Brain microvascular endothelial cell (primary cell): Measurements from ENCODE around the gene NYAP2.

ENCODE experiments used
- DNase-seq: peaks from one replicate; pipeline ENCODE4 v3.0.0-alpha.2; 2020
- H3K27ac ChIP-seq: fragments of 250-450 bp; sonication (Bioruptor Pico); 2 replicates; pipeline ENCODE4 v1.5.1; 2020; ENCODE audit warnings: mild to moderate bottlenecking, moderate library complexity
- H3K27me3 ChIP-seq: fragments of 250-450 bp; sonication (Bioruptor Pico); replicated peaks from 2 replicates; pipeline ENCODE4 v1.5.1; 2020; ENCODE audit warnings: mild to moderate bottlenecking
- H3K36me3 ChIP-seq: fragments of 250-450 bp; sonication (Bioruptor Pico); replicated peaks from 2 replicates; pipeline ENCODE4 v1.5.1; 2020; ENCODE audit warnings: mild to moderate bottlenecking
- H3K4me3 ChIP-seq: 2 replicates; pipeline ENCODE4 v1.5.1; 2011; ENCODE audit warnings: low read depth, mild to moderate bottlenecking, control low read depth, low read length, moderate library complexity
- in situ Hi-C: cut with HindIII; loops from 2 replicates; pipeline ENCODE4 v1.10.0; 2017; ENCODE audit warnings: low sequenced_read_pairs, low pct_ligation_motif_present
- TF ChIP-seq, protein P1 (sequence below): IDR thresholded peaks from 2 replicates; pipeline ENCODE4 v1.5.1; 2011; ENCODE audit warnings: low read depth, mild to moderate bottlenecking, moderate library complexity, low read length, control low read depth, inconsistent platforms; ENCODE audit errors: missing control alignments

The NYAP2 gene

DNA sequence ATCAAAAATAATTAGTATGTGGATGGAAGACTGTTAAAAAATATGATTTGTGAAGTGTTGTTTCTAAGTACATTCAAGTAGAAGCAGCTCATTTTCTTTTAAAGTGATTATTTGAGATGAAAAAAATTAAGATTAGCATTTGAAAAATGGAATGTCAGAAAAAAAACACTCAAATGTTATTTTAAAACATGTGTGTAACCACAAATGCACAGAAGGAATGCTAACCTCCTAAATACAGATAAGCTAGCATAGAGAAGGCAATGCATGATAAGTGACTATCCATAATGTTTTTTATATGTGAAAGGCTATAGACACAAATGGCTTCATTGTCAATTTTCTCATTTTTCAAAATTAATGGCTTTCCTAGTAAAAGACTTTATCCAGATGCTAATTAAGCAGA, 198.9 kb downstream of the NYAP2 start:
- DNase-seq = no peak
- TF ChIP-seq, protein P1, sequence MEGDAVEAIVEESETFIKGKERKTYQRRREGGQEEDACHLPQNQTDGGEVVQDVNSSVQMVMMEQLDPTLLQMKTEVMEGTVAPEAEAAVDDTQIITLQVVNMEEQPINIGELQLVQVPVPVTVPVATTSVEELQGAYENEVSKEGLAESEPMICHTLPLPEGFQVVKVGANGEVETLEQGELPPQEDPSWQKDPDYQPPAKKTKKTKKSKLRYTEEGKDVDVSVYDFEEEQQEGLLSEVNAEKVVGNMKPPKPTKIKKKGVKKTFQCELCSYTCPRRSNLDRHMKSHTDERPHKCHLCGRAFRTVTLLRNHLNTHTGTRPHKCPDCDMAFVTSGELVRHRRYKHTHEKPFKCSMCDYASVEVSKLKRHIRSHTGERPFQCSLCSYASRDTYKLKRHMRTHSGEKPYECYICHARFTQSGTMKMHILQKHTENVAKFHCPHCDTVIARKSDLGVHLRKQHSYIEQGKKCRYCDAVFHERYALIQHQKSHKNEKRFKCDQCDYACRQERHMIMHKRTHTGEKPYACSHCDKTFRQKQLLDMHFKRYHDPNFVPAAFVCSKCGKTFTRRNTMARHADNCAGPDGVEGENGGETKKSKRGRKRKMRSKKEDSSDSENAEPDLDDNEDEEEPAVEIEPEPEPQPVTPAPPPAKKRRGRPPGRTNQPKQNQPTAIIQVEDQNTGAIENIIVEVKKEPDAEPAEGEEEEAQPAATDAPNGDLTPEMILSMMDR = no peak
- H3K27me3 ChIP-seq = no peaks in the 10 kb centered on the region
- in situ Hi-C loops = no loop called here
- H3K36me3 ChIP-seq = no peaks in the 10 kb centered on the region
- H3K27ac ChIP-seq = peak overlapping the region; percentile 37
- H3K4me3 ChIP-seq = no peak overlapping the region

DNA sequence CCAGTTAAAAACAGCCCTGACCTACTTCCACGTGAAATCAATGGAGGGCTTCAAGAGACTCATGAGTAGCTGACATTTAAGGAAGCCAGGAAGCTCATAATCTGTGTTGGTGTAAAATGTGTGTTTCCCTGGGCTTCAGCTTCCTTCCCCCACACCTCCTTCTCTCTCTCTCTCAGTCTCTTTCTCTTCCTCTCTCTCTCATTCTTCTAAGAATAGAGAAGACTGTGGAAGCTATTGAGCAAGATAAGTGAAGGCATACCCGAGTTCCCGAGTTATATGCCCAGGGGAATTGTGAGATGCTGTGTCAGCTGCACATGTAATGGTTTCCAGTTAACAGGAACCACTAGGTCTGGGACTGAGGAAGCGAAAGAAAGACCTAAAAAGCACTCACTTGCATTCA, 199.4 kb downstream of the NYAP2 start:
- Histone ChIP-seq H3K4me3 (no peak overlapping the region), H3K27ac (peak overlapping the region; percentile 37), H3K27me3 (no peaks in the 10 kb centered on the region), H3K36me3 (no peaks in the 10 kb centered on the region)
- TF ChIP-seq, protein P1 = no peak
- DNase-seq = peak; percentile 70
- in situ Hi-C loops = no loop called here

DNA sequence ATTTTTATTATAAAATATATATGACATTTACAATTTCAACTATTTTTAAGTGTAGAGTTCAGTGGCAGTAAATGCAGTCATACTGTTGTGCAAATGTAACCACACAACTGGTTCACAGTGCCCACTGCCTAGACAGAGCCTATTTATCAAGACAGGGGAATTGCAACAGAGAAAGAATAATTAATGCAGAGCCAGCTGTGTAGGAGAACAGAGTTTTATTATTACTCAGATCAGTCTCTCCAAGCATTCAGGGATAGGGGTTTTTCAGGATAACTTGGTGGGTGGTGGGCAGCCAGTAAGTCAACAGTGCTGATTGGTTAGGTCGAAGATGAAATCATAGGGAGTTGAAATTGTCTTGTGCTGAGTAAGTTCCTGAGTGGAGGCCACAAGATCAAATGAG, 200.3 kb downstream of the NYAP2 start:
- TF ChIP-seq, protein P1 = no peak
- Histone ChIP-seq H3K27ac (no peak overlapping the region), H3K36me3 (no peaks in the 10 kb centered on the region), H3K4me3 (no peak overlapping the region), H3K27me3 (no peaks in the 10 kb centered on the region)
- in situ Hi-C loops = no loop called here
- no peak for DNase-seq

DNA sequence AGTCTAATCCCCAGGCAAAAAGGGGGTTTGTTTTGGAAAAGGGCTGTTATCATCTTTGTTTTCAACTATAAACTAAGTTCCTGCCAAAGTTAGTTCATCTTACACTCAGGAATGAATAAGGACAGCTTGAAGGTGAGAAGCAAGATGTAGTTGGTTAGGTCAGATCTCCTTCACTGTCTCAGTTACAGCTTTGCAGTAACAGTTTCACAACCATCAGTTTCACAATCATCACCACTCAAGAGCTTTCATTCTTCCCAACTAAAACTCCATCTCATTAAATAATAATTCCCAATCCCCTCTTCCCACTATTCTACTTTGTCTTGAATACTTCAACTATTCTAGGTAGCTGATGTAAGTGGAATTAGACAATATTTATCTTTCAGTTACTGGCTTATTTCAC, 200.9 kb downstream of the NYAP2 start:
- no peak for DNase-seq
- H3K4me3 ChIP-seq = no peak overlapping the region
- TF ChIP-seq, protein P1 = no peak
- in situ Hi-C loops = no loop called here
- no peak overlapping the region for H3K27ac ChIP-seq
- H3K27me3 ChIP-seq = no peaks in the 10 kb centered on the region
- no peaks in the 10 kb centered on the region for H3K36me3 ChIP-seq

DNA sequence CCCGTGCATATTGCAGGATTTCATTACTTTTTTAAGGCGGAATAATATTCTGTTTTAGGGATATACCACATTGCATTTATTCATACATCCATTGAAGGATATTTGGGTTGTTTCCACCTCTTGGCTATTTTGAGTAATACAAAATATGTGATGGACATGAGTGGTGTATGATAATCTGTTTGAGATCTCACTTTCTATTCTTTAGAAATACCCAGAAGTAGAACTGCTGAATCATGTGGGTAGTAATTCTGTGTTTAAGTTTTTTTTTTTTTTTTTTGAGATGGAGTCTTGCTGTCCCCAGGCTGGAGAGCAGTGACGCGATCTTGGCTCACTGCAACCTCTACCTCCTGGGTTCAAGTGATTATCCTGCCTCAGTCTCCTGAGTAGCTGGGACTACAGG, 201.4 kb downstream of the NYAP2 start:
- no peak overlapping the region for H3K4me3 ChIP-seq
- in situ Hi-C loops = no loop called here
- TF ChIP-seq, protein P1 = no peak
- no peak for DNase-seq
- H3K27ac ChIP-seq = no peak overlapping the region
- no peaks in the 10 kb centered on the region for H3K27me3 ChIP-seq
- H3K36me3 ChIP-seq = no peaks in the 10 kb centered on the region

DNA sequence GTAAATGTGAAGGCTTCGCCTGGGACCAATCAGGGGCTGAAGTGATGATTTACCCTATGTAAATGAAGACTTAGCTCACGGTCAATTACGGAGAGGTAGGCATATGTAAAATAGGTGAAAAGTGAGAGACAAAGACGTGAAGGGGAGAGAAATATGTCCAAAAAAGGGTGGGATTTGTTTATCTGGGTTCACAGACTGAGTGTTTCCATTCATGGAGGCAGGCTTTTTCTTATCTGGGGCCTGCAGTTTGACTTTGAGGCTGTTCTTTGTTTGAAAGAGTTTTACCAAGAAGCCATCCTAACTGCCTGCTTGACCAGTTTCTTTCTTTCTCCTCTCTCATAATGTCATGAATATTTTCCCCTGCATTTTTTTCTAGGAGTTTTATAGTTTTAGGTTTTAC, 202.7 kb downstream of the NYAP2 start:
- Histone ChIP-seq H3K4me3 (no peak overlapping the region), H3K27ac (no peak overlapping the region), H3K36me3 (no peaks in the 10 kb centered on the region), H3K27me3 (no peaks in the 10 kb centered on the region)
- DNase-seq = no peak
- in situ Hi-C loops = no loop called here
- TF ChIP-seq, protein P1 = no peak
